HG02840 (cell line): ENCODE data around the gene C11orf98.
"Not testable (repeated sequence)": the region's sequence is repeated elsewhere in the genome, so short reads cannot be mapped to it uniquely, and the experiment has no call there.

Experiments used
- ATAC-seq: cut with Tn5 transposase; IDR thresholded peaks from one replicate; pipeline ENCODE4 v1.9.1; 2021; ENCODE audit warnings: mild to moderate bottlenecking, moderate library complexity, moderate number of reproducible peaks; ENCODE audit not compliant: unreplicated experiment, low FRiP score

The C11orf98 gene

DNA sequence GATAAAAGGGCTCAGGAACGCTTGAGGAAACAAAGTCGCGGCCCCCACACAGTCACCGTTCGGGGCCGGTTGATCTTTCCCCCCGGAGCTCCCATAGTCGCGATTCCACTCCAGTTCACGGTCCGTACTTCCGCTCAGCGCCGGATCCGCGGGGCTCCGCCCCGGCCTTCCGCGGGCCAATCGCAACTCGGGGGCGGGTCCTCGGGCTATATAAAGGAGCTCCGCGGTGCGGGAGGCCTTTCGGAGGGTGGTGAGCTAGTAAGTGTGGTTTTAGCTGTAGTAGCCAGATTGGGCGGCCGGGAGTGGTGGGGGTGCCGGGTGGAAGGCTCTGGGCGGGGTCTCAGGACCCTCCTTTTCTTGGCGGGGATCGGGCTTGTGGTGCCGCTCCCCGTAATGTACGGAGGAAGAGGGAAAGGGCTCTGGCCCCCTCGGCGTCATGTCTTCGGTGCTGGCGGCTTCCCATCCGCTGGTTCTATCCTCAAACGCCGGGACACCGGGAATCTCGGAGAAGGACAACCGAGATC is at the start of gene C11orf98, which contains the start of gene CSKMT:
TSS of gene C11orf98 (minus strand) at position 136 of the 524 bp plus-strand sequence. CDS start at position 95, 41 bp downstream.
TSS of gene CSKMT (plus strand) at position 238 of the 524 bp plus-strand sequence. CDS start 568 bp downstream, outside the sequence.
- peak; percentile 80 for ATAC-seq

DNA sequence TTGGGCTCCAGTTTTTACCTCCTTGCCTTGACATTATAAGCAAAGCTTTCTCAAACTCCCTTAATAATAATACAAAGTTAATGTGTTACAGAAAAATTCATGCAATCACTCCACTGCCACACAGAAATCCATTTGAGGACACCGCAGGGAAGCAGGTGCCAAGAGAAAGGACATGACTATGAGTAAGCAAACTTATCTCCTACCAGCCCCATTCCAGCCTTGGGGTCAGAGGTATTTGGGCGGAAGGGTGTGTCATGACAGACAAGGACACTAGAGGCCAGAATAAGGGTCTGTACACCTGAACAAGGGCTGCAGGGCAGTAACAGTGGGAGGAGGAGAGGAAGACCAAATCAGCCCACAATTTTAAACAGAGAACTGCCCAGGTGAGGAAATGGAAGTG is 48.3 kb upstream of the C11orf98 start:
- no peak for ATAC-seq

DNA sequence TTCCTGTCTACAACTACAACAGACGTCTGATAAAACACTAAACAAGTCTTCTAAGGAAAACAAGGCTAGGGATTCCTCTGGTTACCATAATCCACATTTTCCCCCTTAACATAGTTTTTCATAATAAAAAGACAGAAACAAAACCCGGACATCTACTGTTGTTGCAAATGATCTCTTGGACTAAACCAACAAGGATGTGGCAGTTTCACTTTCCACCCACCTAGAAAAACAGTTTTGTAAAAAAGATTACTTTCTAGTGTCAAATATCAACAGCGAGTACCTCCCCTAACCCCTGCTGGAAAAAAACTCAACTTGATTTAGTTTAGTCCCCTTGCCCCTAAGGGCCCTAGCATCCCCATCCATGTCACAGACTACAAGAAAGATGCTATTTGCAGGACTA is 47.9 kb upstream of the C11orf98 start:
- no peak for ATAC-seq

DNA sequence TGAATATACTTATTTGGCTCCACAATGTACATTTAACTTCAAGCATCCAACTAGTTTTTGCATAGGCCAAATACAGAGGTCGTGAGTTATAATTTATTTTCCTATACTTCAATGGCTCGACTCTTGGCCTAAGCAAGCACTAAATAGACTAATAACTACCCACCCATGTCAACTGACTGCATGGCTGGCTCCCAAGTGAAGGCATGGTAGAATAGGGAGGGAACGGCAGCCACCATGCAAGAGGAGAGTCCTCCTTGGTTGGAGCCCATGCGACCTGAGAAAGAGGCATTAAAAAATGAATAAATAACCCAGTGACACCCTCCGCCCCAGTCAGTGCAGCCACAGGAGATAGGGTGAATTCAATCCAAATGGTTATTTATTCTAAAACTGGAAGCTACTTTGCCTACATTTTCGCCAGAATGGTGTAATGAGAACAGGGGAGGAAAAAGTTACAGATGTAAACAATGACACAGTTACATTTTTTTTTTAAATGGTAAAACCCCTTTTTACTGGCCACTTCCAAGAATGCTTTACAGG is 47.3 kb upstream of the C11orf98 start:
- no peak for ATAC-seq

DNA sequence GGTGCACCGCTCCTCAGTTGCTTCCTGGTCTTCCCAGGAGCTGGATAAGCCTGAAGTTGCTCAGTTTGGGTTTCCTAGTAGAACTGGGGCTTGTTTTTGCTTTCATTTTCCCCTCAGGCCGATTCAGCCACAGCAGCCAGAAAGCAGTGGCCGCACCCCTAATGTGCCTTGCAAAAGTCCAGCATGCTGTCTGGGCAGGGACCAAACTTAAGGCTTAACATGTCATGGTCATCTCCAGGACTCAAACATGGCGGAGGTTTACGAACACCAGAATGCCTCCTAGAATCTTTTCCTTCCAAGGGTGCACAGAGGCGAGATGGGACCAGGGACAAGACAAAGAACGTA is 45.0 kb upstream of the C11orf98 start:
- ATAC-seq, result no peak

DNA sequence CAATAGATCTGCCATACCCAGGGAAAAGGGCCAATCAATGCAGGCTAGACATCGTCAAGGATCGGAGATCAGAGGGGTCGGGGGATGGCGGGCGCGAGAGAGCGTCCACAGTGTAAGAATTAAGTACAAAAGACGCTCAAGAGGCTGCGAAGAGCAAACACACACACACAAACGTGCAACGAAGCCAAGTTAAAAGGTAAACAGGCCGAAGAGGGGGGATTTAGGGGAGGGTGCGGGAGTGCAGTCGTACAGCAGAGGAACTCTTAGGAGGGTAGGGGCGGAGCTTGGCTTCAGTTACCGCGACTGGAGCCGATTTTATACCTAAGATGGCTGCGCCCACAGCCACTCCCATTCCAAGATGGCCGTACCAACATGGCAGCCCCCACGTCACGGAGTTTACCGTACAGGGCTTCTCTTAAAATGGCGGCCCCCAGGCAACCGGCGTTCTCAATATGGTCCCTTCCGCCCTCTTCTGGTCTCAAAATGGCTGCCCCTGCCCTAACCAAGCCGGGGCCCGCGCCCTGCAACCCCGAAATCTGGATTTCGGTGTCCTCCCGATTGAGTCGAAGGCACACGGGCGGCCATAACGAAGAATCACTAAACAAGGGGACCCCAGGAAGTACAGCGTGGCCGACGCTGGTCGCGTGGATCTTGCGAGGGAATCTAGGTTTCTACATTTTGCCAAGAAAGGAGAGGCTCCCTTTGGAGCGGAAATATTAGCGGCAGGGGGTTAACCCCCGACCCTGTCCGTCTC is 44.4 kb upstream of the C11orf98 start:
- ATAC-seq, result peak; percentile 56

DNA sequence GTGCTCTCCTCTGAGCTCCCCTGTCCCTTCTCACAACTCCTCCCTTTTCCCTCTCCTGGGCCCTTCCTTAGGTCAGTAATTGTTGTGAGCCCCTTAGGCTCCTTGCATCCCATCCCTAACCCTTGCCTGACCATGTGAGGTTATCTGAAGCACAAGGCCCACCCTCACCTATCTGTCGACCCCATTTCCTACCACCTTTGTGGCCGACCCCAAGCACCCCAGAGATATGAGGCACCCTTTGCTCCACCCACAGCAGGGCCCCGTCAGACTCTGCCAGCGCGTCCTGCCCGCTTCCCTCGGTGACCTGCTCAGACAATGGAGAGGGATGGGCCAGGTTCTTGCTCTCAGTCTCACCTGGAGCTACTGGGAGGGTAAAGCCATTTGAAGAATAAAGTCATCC is 43.8 kb upstream of the C11orf98 start:
- no peak for ATAC-seq

DNA sequence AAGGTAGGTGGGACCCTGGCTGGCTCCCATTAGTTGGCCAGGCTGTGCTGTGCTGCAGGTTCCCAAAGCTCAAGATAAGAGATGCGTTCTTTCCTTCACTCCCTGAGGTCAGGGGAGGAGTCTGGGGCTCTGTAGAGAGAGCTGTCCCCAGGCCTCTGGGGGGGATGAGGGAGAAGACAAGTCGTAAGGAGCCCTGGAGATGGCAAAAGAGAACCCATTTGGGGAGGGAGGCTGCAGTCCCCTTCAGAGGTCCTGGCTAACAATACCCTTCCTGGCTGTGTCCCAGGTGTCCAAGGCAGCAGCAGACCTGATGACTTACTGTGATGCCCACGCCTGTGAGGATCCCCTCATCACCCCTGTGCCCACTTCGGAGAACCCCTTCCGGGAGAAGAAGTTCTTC is 43.4 kb upstream of the C11orf98 start:
- no peak for ATAC-seq

DNA sequence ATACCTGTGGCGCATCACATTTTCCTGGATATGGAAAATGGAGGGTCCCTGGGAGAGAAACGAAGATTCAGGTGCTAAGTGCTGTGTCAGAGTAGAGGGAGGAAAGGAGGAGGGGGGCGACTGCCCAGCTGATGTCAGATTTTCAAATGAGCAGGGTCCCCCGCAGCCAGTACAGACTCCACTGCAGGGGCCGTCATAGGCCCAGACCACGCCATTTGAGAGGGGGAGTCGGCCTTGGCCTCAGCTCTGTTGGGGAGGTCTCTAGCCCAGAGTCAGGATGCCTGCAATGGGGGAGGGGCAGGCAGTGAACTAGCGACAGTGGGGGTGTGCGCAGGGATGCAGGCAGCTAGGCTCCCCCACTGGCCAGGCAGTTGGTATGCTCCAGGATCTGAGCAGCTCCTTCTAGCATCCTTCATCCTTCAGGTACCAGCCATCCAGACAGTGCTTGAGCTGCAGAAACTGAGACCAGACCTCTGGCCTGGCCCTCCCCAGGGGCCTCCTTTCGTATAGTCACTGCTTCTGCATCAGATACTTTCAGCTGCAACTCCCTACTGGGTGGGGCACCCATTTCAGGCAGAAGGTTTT is 42.4 kb upstream of the C11orf98 start, which contains the start of the genes BSCL2 and GNG3:
TSS of gene BSCL2 (minus strand) at position 148 of the 585 bp plus-strand sequence. CDS start 229 bp downstream, outside the sequence.
TSS of gene GNG3 (plus strand) at position 400 of the 585 bp plus-strand sequence. CDS start 620 bp downstream, outside the sequence.
- no peak for ATAC-seq

DNA sequence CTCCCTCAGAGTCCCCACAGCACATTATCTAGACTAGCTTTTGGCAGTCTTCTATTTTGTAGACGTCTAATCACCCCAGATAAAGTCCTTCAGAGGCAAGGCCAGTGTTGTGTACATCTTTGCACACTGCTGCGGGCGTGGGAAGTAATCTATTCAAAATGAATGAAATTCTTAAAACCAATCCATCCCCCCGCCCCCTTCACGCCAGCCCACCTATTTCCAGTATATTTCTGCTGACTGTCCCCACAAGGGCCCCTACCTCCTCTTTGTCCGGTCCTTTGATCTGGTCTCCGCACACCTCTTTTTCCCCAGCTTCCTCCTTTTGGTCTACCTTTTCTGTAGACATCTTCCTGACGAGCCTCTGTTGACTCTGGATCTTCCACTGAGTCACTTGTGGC is 41.8 kb upstream of the C11orf98 start:
- ATAC-seq, result no peak

DNA sequence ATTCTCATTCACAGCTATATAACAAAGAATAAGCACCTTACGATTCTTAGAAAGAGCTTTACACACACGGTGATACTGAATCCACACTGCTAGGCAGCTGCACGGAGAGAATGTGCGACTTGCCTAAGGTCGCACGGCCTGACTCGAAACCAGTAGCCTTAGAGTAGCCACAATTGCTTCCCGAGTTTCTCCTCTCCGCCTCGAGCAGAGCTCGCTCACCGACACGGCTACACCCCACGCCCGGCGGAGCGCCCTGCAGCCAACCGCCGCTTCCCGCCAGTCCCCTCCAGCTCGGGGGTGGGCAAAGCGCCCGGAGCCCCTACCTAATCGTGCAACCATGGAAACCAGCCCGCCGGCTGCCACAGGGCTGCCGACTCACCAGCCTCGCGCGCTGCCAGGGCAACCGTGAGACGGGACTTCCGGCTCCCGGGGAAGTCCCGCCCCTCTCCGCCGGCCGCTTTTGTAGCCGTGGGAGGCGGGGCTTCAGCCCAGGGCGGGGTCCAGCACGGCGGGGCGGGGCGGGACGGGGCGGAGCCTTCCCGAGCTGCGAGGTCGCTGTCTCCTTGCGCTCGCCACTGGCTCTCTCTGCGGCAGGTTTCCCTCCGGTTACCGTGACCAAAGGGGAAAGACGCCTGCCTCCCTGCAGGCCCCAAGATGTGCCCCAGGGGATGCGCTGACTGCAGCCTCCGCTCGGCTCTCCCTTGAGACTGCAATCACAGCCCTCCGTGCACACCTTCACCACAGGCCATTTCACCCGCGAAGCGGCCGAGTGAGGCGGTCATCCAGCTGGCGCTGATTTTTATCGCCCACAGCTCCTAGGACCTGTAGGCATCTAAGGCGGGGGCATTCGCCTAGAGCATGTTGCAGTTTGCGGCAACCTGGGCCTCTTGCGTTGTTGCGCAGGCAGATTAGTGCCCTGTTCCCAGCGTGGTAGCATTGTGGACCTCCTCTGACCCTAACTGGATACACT is 41.2 kb upstream of the C11orf98 start:
- ATAC-seq, result no peak

DNA sequence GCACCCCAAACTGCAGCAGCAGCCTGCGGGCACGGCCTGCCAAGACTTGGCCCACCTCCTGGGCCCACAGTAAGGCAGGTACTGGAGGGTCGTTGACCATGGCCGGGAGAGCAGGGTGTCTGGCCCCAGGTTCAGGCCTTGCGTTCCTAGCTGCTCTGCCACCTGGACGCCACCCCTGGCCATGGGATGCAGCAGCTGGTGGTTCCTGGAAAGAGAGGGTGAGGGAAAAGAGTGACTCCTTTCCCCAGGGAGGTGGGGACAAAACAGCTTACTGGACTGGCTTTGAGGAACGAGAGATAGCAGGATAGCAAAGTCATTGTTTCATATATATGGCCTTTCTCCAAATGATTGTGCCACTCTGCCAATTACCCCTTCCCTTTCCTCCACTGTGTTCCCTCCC is 40.4 kb upstream of the C11orf98 start:
- no peak for ATAC-seq

DNA sequence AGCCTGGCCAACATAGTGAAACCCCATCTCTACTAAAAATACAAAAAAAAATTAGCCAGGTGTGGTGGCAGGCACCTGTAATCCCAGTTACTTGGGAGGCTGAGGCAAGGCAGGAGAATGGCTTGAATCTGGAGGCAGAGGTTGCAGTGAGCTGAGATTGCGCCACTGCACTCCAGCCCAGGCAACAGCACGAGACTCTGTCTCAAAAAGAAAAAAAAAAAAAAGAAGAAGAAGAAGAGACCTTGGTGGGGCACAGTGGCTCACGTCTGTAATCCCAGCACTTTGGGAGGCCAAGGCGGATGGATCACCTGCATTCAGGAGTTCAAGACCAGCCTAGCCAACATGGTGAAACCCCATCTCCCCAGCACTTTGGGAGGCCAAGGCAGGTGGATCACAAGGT is 38.9 kb upstream of the C11orf98 start:
- not testable (repeated sequence) for ATAC-seq

DNA sequence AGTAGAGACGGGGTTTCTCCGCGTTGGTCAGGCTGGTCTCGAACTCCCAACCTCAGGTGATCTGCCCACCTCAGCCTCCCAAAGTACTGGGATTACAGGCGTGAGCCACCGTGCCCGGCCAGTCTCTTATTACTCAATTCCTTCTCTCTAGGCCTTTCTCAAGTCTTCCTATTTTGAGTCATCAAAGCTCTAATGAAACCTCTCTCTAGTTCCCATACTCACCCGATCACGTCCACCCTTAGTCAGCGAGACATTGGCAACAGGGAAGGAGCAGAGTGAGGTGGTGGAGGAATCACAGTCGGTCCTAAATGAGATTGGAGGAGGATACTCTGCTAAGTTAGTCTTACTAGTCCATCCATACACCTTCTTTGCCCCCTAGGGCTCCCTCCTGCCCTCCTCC is 37.2 kb upstream of the C11orf98 start:
- no peak for ATAC-seq

DNA sequence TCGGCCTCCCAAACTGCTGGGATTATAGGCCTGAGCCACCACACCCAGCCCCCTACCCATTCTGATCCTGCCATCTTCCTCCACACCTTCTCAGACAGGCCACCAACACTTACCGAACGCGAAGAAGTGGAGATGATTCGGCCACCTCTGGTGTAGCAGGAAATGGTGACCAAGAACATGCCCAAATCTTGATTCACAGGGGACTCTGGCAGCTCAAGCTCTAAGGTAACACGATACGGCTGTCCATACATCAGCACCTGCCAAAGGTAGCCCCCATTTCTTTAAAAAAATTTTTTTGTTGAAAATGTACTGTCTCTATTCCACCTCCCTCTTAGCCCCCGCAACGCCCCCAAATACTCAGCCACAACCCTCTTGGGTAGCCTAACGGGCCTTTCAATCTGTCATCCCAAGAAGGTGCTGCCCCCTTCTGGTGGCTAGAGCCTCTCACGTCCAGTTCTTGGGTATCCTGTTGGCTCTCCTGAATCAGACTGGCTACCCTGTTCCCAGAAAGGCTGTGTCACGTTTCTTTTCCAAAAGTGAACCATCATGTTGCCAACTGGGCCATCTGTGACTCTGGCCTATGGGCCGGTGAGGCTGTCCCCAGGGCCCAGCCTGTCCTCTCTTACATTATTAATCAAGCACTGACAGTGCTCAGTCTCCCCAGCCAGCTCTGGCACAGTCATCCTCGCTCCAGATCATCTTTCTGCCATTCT is 29.6 kb upstream of the C11orf98 start:
- ATAC-seq, result no peak

DNA sequence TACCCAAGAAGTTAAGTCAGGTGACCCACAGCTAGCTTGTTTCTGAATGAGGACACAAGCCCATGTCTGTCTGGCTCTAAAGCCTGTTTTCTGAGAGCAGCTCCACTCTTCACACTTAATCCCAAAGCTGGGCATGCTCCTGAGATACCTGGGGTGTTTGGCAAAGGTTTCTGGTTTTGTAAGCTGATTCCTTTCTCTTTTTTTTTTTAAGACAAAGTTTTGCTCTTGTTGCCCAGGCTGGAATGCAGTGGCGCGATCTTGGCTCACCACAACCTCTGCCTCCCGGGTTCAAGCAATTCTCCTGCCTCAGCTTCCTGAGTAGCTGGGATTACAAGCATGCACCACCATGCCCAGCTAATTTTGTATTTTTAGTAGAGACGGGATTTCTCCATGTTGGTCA is 28.6 kb upstream of the C11orf98 start:
- not testable (repeated sequence) for ATAC-seq

DNA sequence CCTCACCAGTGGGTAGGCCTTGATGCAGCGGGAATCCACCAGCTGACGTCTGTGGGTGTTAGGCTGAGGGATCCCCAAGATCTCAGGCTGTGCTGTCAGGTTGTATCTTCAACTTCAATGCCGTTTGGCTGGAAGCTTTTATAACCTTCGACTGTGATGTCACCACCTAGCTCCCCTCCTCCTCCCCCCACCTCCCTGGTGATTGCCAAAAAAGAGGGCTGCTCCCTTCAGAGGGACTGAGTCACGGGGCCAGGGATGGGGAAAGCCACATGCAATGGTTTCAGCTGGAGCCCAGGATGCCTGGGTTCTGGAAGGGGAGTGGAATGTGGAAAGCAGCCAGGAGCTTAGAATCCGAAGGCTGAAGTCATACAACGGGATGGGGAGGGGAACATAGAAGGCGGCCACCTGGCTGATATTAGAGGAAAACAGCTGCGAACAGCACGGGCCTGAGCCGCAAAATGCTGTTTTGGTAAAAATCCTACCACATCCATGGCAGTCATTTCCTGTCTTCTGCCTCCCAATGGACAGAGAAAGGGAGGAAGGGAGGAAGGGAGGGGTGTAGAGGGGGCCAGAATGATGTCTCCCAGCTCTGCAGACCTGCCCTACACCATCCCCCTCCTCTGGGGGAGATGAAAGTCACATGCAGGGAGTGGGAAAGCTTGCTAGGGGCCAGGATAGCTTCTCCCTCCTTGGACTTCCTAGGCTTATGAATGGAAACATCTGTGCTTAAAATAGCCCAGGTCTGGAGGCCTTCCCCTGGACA is 24.6 kb upstream of the C11orf98 start, which contains the start of gene LRRN4CL:
TSS of gene LRRN4CL (minus strand) at position 110 of the 763 bp plus-strand sequence. CDS start 1,022 bp downstream, outside the sequence.
- ATAC-seq, result no peak

DNA sequence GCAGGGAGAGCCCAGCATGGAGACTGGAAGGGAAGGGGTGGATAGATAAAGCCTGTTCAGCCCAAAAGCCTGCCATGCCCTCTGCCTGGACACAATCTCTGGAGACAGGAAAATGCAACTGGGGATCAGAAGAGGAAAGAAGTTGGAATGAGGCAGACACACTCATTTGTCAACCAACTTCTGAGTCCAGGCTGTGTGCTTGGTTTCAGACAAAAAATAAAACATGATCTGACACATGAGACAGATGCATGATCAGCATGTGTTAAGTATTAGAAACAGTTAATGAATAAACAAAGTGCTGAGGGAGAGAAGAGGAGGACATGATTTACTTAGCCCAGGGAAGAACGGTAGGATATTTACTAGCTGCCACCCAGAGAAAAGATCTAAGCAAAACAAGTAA is 23.5 kb upstream of the C11orf98 start:
- ATAC-seq, result no peak
